Smooth muscle cell (in vitro differentiated cells): Measurements from ENCODE around the gene UBALD1. TPM values are rescaled to one million over a fixed set of nuclear protein-coding genes. Genes with fewer than 3 reads are reported as not detected.

Source experiments
- DNase-seq: peaks from one replicate; lab custom pipeline; 2025; ENCODE audit not compliant: unreplicated experiment; lab: John Stamatoyannopoulos, UW
- H2AFZ ChIP-seq: fragments of 200-600 bp; sonication (generic); 2 replicates; pipeline ENCODE4 v1.6.0; 2016; ENCODE audit warnings: antibody characterized with exemption, low read depth, mild to moderate bottlenecking
- H3F3A ChIP-seq: fragments of 200-600 bp; sonication (generic); 2 replicates; pipeline ENCODE4 v1.6.0; 2017; ENCODE audit warnings: antibody characterized with exemption, low read depth
- H3K27ac ChIP-seq: fragments of 200-600 bp; sonication (generic); 2 replicates; pipeline ENCODE4 v1.5.1; 2016; ENCODE audit warnings: low read depth, mild to moderate bottlenecking
- H3K27me3 ChIP-seq: fragments of 200-600 bp; sonication (generic); 2 replicates; pipeline ENCODE4 v1.6.1; 2016; ENCODE audit warnings: low read depth, mild to moderate bottlenecking
- H3K36me3 ChIP-seq: fragments of 200-600 bp; sonication (generic); 2 replicates; pipeline ENCODE4 v1.5.1; 2016; ENCODE audit warnings: low read depth
- H3K4me1 ChIP-seq: fragments of 200-600 bp; sonication (generic); 2 replicates; pipeline ENCODE4 v1.5.1; 2016; ENCODE audit warnings: low read depth
- H3K4me2 ChIP-seq: fragments of 200-600 bp; sonication (generic); 2 replicates; pipeline ENCODE4 v1.6.0; 2016; ENCODE audit warnings: mild to moderate bottlenecking
- H3K4me3 ChIP-seq: fragments of 200-600 bp; sonication (generic); 2 replicates; pipeline ENCODE4 v1.5.1; 2016; ENCODE audit warnings: mild to moderate bottlenecking
- H3K79me2 ChIP-seq: fragments of 200-600 bp; sonication (generic); 2 replicates; pipeline ENCODE4 v1.6.0; 2016; ENCODE audit warnings: low read depth, mild to moderate bottlenecking
- H3K9ac ChIP-seq: fragments of 200-600 bp; sonication (generic); 2 replicates; pipeline ENCODE4 v1.6.0; 2016; ENCODE audit warnings: low read depth
- H3K9me3 ChIP-seq: fragments of 200-600 bp; sonication (generic); replicated peaks from 2 replicates; pipeline ENCODE4 v1.5.1; 2016; ENCODE audit warnings: low read depth
- H4K20me1 ChIP-seq: fragments of 200-600 bp; sonication (generic); 2 replicates; pipeline ENCODE4 v1.6.0; 2016; ENCODE audit warnings: low read depth
- CTCF ChIP-seq: fragments of 200-600 bp; sonication (generic); IDR thresholded peaks from 2 replicates; pipeline ENCODE4 v1.5.1; 2017; ENCODE audit warnings: borderline replicate concordance, mild to moderate bottlenecking, antibody characterized with exemption; ENCODE audit not compliant: insufficient read depth, poor library complexity, severe bottlenecking
- WGBS: methylation state at CpG from one replicate; pipeline ENCODE4 v1.1.7; 2016; ENCODE audit warnings: low lambda C conversion rate; 5-methylcytosine and 5-hydroxymethylcytosine counted together
- polyA plus RNA-seq: library from polyadenylated mRNA; unstranded; fragments of >200 nt; fragmentation: Nextera tagmentation; extraction: Ambion mirVana; gene quantifications from 2 replicates; pipeline ENCODE4 v1.2.1, GENCODE V29; 2016
- total RNA-seq: library from RNA; depleted of rRNA; stranded (reverse); fragments of >200 nt; gene quantifications from 2 replicates; pipeline ENCODE4 v1.2.3, GENCODE V29; 2014

UBALD1 gene
- total and polyA plus RNA-seq, 2 experiments from 2014 or later = 3.6 to 13.6 TPM

GRCh38 chr16:4618645-4619418, 4.1 kb upstream of the UBALD1 start:
- H3K4me2 ChIP-seq = no peak overlapping the region
- H2AFZ ChIP-seq = no peak overlapping the region

GRCh38 chr16:4617880-4618279, 3.2 kb upstream of the UBALD1 start:
- no peaks in the 10 kb centered on the region for H3K9me3 ChIP-seq
- H3K27ac ChIP-seq = peak overlapping the region; percentile 94
- no peaks in the 10 kb centered on the region for H3K27me3 ChIP-seq
- TF ChIP-seq CTCF = no peak
- H2AFZ ChIP-seq = no peak overlapping the region
- 84% methylated on average over 8 of the region's 8 CpGs for WGBS
- DNase-seq = no peak
- H3K4me1 ChIP-seq = peaks cover 7% of the 10 kb centered on the region
- peaks cover 15% of the 10 kb centered on the region for H3K79me2 ChIP-seq
- H3F3A ChIP-seq = peaks cover 16% of the 10 kb centered on the region
- peaks cover 11% of the 10 kb centered on the region for H4K20me1 ChIP-seq
- H3K36me3 ChIP-seq = no peaks in the 10 kb centered on the region
- no peak overlapping the region for H3K9ac ChIP-seq
- H3K4me3 ChIP-seq = no peak overlapping the region
- H3K4me2 ChIP-seq = no peak overlapping the region

More at GRCh38 chr16:4618645-4619418, 4.1 kb upstream of the UBALD1 start:
- no peaks in the 10 kb centered on the region for H3K36me3 ChIP-seq
- H3K9me3 ChIP-seq = no peaks in the 10 kb centered on the region
- peaks cover 6% of the 10 kb centered on the region for H3K79me2 ChIP-seq
- peaks cover 16% of the 10 kb centered on the region for H3F3A ChIP-seq
- 89% methylated on average over 8 of the region's 8 CpGs for WGBS
- DNase-seq = no peak
- H3K4me1 ChIP-seq = peaks cover 7% of the 10 kb centered on the region
- TF ChIP-seq CTCF = no peak
- no peak overlapping the region for H3K27ac ChIP-seq
- H4K20me1 ChIP-seq = peaks cover 1% of the 10 kb centered on the region
- H3K4me3 ChIP-seq = no peak overlapping the region
- no peaks in the 10 kb centered on the region for H3K27me3 ChIP-seq
- H3K9ac ChIP-seq = no peak overlapping the region

DNA sequence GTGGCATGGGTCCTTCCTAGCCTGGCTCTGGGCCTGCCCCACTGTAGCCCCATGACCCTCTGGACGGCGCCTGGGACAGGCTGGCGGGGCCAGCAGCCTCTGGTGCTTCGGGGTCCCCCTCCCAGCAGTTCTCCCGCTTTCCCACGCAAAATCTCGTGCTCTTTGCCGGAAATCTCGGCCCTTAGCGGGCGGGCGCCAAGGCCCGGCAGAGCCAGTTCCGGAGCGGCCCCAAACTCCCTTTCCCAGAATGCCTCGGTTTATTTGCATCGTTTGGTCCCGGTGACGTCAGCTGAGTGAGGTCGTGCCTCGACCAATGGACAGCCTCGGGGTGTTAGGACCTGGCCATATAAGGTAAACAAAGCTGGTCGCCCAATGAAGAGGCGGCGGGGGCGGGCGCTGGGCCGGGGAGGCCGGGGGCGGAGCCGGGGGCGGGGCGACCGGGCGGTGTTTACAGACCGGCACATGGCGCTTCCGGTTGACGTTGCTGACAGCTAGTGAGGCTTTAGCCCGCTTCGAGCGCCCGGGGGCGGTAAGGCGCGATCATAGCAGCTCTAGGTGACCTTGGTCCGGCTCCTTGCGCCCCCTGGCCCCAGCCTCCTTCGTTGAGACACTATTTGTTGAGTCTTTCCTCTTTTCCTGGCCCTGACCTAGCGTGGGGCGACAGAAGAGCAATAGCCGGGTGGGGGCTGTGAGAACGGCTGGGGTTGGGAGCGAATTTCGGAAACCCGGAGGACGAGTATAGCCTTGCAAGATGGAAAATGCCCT, 1.5 kb upstream of the UBALD1 start:
- H3K36me3 ChIP-seq = no peaks in the 10 kb centered on the region
- peak overlapping the region; percentile 91 for H3K4me2 ChIP-seq
- H3K4me3 ChIP-seq = peak overlapping the region; percentile 56
- H3K79me2 ChIP-seq = peaks cover 32% of the 10 kb centered on the region
- H3F3A ChIP-seq = peaks cover 16% of the 10 kb centered on the region
- DNase-seq = peak; percentile 97
- under 1% methylated on average over 48 of the region's 57 CpGs for WGBS
- peaks cover 7% of the 10 kb centered on the region for H3K4me1 ChIP-seq
- H3K9me3 ChIP-seq = no peaks in the 10 kb centered on the region
- peaks cover 27% of the 10 kb centered on the region for H4K20me1 ChIP-seq
- peak overlapping the region; percentile 87 for H3K9ac ChIP-seq
- H3K27me3 ChIP-seq = no peaks in the 10 kb centered on the region
- peak overlapping the region; percentile 85 for H2AFZ ChIP-seq
- H3K27ac ChIP-seq = peak overlapping the region; percentile 94
- peak; percentile 24 for TF ChIP-seq CTCF
